ENCODE measurements around the gene BARHL1.

BARHL1 gene

GRCh38 chr9:132596200-132596599 lies 13.8 kb downstream of the BARHL1 start:
- Histone ChIP-seq H3K9ac (ENCODE audit: low read length) (no peak overlapping the region), H3K27ac (ENCODE audit: low read depth, low read length) (no peak overlapping the region), H3K36me3 (ENCODE audit: control insufficient read depth, insufficient read depth, low read length) (peaks cover 60% of the 10 kb centered on the region)

GRCh38 chr9:132597073-132597775 lies 14.8 kb downstream of the BARHL1 start:
- H3K27me3 ChIP-seq (ENCODE audit: control insufficient read depth, insufficient read depth, low read length) = peaks cover 15% of the 10 kb centered on the region
- H3K9ac ChIP-seq (ENCODE audit: low read length) = no peak overlapping the region
- peaks cover 70% of the 10 kb centered on the region for H3K36me3 ChIP-seq (ENCODE audit: control insufficient read depth, insufficient read depth, low read length)
- peaks cover 9% of the 10 kb centered on the region for H3K4me1 ChIP-seq (ENCODE audit: control insufficient read depth, insufficient read depth, low read length)
- no peak overlapping the region for H3K27ac ChIP-seq (ENCODE audit: low read depth, low read length)
- no peaks in the 10 kb centered on the region for H3K9me3 ChIP-seq (ENCODE audit: control insufficient read depth, insufficient read depth, low read depth, low read length)
- no peak overlapping the region for H3K4me3 ChIP-seq (ENCODE audit: low read depth, low read length)

More at GRCh38 chr9:132596200-132596599, 13.8 kb downstream of the BARHL1 start:
- peaks cover 19% of the 10 kb centered on the region for H3K4me1 ChIP-seq (ENCODE audit: control insufficient read depth, insufficient read depth, low read length)
- no peaks in the 10 kb centered on the region for H3K9me3 ChIP-seq (ENCODE audit: control insufficient read depth, insufficient read depth, low read depth, low read length)
- peaks cover 25% of the 10 kb centered on the region for H3K27me3 ChIP-seq (ENCODE audit: control insufficient read depth, insufficient read depth, low read length)
- H3K4me3 ChIP-seq (ENCODE audit: low read depth, low read length) = no peak overlapping the region

GRCh38 chr9:132600326-132600984 lies 18.0 kb downstream of the BARHL1 start:
- H3K27ac ChIP-seq (ENCODE audit: low read depth, low read length) = no peak overlapping the region
- H3K9ac ChIP-seq (ENCODE audit: low read length) = no peak overlapping the region
- no peaks in the 10 kb centered on the region for H3K27me3 ChIP-seq (ENCODE audit: control insufficient read depth, insufficient read depth, low read length)
- H3K36me3 ChIP-seq (ENCODE audit: control insufficient read depth, insufficient read depth, low read length) = peaks cover 74% of the 10 kb centered on the region
- no peak overlapping the region for H3K4me3 ChIP-seq (ENCODE audit: low read depth, low read length)
- H3K9me3 ChIP-seq (ENCODE audit: control insufficient read depth, insufficient read depth, low read depth, low read length) = no peaks in the 10 kb centered on the region
- H3K4me1 ChIP-seq (ENCODE audit: control insufficient read depth, insufficient read depth, low read length) = no peaks in the 10 kb centered on the region

GRCh38 chr9:132602207-132602606 lies 19.8 kb downstream of the BARHL1 start:
- Histone ChIP-seq H3K27me3 (ENCODE audit: control insufficient read depth, insufficient read depth, low read length) (no peaks in the 10 kb centered on the region), H3K4me1 (ENCODE audit: control insufficient read depth, insufficient read depth, low read length) (no peaks in the 10 kb centered on the region), H3K9ac (ENCODE audit: low read length) (no peak overlapping the region), H3K27ac (ENCODE audit: low read depth, low read length) (no peak overlapping the region), H3K36me3 (ENCODE audit: control insufficient read depth, insufficient read depth, low read length) (peaks cover 73% of the 10 kb centered on the region), H3K9me3 (ENCODE audit: control insufficient read depth, insufficient read depth, low read depth, low read length) (no peaks in the 10 kb centered on the region), H3K4me3 (ENCODE audit: low read depth, low read length) (no peak overlapping the region)

GRCh38 chr9:132605387-132605786 lies 23.0 kb downstream of the BARHL1 start:
- H3K9ac ChIP-seq (ENCODE audit: low read length) = no peak overlapping the region
- 0 out of 2 replicates have a peak overlapping the region, but pooled peaks have one; percentile 15 for H3K27ac ChIP-seq (ENCODE audit: low read depth, low read length)
- H3K4me1 ChIP-seq (ENCODE audit: control insufficient read depth, insufficient read depth, low read length) = no peaks in the 10 kb centered on the region
- H3K9me3 ChIP-seq (ENCODE audit: control insufficient read depth, insufficient read depth, low read depth, low read length) = no peaks in the 10 kb centered on the region
- no peak overlapping the region for H3K4me3 ChIP-seq (ENCODE audit: low read depth, low read length)
- peaks cover 79% of the 10 kb centered on the region for H3K36me3 ChIP-seq (ENCODE audit: control insufficient read depth, insufficient read depth, low read length)
- H3K27me3 ChIP-seq (ENCODE audit: control insufficient read depth, insufficient read depth, low read length) = no peaks in the 10 kb centered on the region

GRCh38 chr9:132606066-132606465 lies 23.7 kb downstream of the BARHL1 start:
- Histone ChIP-seq H3K27ac (ENCODE audit: low read depth, low read length) (no peak overlapping the region), H3K9me3 (ENCODE audit: control insufficient read depth, insufficient read depth, low read depth, low read length) (no peaks in the 10 kb centered on the region), H3K36me3 (ENCODE audit: control insufficient read depth, insufficient read depth, low read length) (peaks cover 79% of the 10 kb centered on the region), H3K4me3 (ENCODE audit: low read depth, low read length) (no peak overlapping the region), H3K4me1 (ENCODE audit: control insufficient read depth, insufficient read depth, low read length) (no peaks in the 10 kb centered on the region), H3K27me3 (ENCODE audit: control insufficient read depth, insufficient read depth, low read length) (no peaks in the 10 kb centered on the region), H3K9ac (ENCODE audit: low read length) (no peak overlapping the region)

GRCh38 chr9:132609184-132609583 lies 26.8 kb downstream of the BARHL1 start:
- Histone ChIP-seq H3K4me3 (ENCODE audit: low read depth, low read length) (no peak overlapping the region), H3K9me3 (ENCODE audit: control insufficient read depth, insufficient read depth, low read depth, low read length) (no peaks in the 10 kb centered on the region), H3K9ac (ENCODE audit: low read length) (no peak overlapping the region), H3K36me3 (ENCODE audit: control insufficient read depth, insufficient read depth, low read length) (peaks cover 76% of the 10 kb centered on the region), H3K4me1 (ENCODE audit: control insufficient read depth, insufficient read depth, low read length) (no peaks in the 10 kb centered on the region), H3K27me3 (ENCODE audit: control insufficient read depth, insufficient read depth, low read length) (no peaks in the 10 kb centered on the region), H3K27ac (ENCODE audit: low read depth, low read length) (no peak overlapping the region)

- H3K27me3 ChIP-seq (ENCODE audit: control insufficient read depth, insufficient read depth, low read length) = no peaks in the 10 kb centered on the region
- H3K4me3 ChIP-seq (ENCODE audit: low read depth, low read length) = no peak overlapping the region
- no peaks in the 10 kb centered on the region for H3K9me3 ChIP-seq (ENCODE audit: control insufficient read depth, insufficient read depth, low read depth, low read length)
- H3K9ac ChIP-seq (ENCODE audit: low read length) = no peak overlapping the region
- H3K4me1 ChIP-seq (ENCODE audit: control insufficient read depth, insufficient read depth, low read length) = no peaks in the 10 kb centered on the region
- H3K36me3 ChIP-seq (ENCODE audit: control insufficient read depth, insufficient read depth, low read length) = peaks cover 81% of the 10 kb centered on the region
- H3K27ac ChIP-seq (ENCODE audit: low read depth, low read length) = no peak overlapping the region
These were observed 27.4 kb downstream of the BARHL1 start for GRCh38 chr9:132609829-132610228.

GRCh38 chr9:132610661-132611060 lies 28.3 kb downstream of the BARHL1 start:
- peaks cover 83% of the 10 kb centered on the region for H3K36me3 ChIP-seq (ENCODE audit: control insufficient read depth, insufficient read depth, low read length)
- H3K9ac ChIP-seq (ENCODE audit: low read length) = no peak overlapping the region
- H3K4me1 ChIP-seq (ENCODE audit: control insufficient read depth, insufficient read depth, low read length) = peaks cover 6% of the 10 kb centered on the region; the same call in 1 of the 2 replicates
- no peak overlapping the region for H3K4me3 ChIP-seq (ENCODE audit: low read depth, low read length)
- no peak overlapping the region for H3K27ac ChIP-seq (ENCODE audit: low read depth, low read length)
- no peaks in the 10 kb centered on the region for H3K9me3 ChIP-seq (ENCODE audit: control insufficient read depth, insufficient read depth, low read depth, low read length)
- no peaks in the 10 kb centered on the region for H3K27me3 ChIP-seq (ENCODE audit: control insufficient read depth, insufficient read depth, low read length)

- Histone ChIP-seq H3K27me3 (ENCODE audit: control insufficient read depth, insufficient read depth, low read length) (no peaks in the 10 kb centered on the region), H3K9me3 (ENCODE audit: control insufficient read depth, insufficient read depth, low read depth, low read length) (no peaks in the 10 kb centered on the region), H3K4me3 (ENCODE audit: low read depth, low read length) (no peak overlapping the region), H3K27ac (ENCODE audit: low read depth, low read length) (no peak overlapping the region), H3K4me1 (ENCODE audit: control insufficient read depth, insufficient read depth, low read length) (peaks cover 13% of the 10 kb centered on the region; the same call in 1 of the 2 replicates), H3K9ac (ENCODE audit: low read length) (no peak overlapping the region), H3K36me3 (ENCODE audit: control insufficient read depth, insufficient read depth, low read length) (peaks cover 88% of the 10 kb centered on the region)
These were observed 31.9 kb downstream of the BARHL1 start for GRCh38 chr9:132614324-132614723.

- Histone ChIP-seq H3K9ac (ENCODE audit: low read length) (no peak overlapping the region), H3K27ac (ENCODE audit: low read depth, low read length) (no peak overlapping the region), H3K4me3 (ENCODE audit: low read depth, low read length) (no peak overlapping the region), H3K4me1 (ENCODE audit: control insufficient read depth, insufficient read depth, low read length) (peaks cover 13% of the 10 kb centered on the region; the same call in 1 of the 2 replicates), H3K36me3 (ENCODE audit: control insufficient read depth, insufficient read depth, low read length) (peaks cover 80% of the 10 kb centered on the region), H3K9me3 (ENCODE audit: control insufficient read depth, insufficient read depth, low read depth, low read length) (no peaks in the 10 kb centered on the region), H3K27me3 (ENCODE audit: control insufficient read depth, insufficient read depth, low read length) (no peaks in the 10 kb centered on the region)
These were observed 33.4 kb downstream of the BARHL1 start for GRCh38 chr9:132615774-132616173.
